ENCODE results near the gene CELSR1.

Gene CELSR1

DNA sequence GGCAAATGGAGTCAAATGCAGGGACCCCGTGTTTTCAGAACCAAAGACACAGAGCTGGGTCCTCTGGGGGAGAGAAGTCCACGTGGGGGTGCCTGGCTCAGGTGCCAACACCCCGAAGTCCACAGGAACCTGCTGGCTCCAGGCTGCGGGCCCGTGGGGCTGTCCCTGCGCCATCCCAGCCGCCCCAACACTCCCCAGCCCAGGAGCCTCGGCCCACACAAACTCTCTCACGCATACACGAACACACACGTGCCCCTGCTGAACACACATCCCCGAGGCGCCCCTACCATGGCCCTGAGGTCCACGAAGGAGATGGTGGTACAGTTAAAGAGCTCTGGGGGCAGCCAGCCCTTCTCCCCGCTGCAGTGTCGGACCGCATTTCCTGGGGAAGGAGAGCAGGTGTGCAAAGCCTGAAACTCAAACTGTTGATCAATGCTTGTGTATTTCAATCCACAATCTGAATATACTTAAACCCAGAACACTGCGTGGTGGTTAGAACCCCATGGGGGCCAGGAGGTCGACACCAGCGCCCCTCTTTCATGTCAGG is 147.2 kb downstream of the CELSR1 start:
- DNase-seq (ENCODE audit: low read depth, low spot score): no peak
- H3K27ac ChIP-seq: peak overlapping the region; percentile 46

DNA sequence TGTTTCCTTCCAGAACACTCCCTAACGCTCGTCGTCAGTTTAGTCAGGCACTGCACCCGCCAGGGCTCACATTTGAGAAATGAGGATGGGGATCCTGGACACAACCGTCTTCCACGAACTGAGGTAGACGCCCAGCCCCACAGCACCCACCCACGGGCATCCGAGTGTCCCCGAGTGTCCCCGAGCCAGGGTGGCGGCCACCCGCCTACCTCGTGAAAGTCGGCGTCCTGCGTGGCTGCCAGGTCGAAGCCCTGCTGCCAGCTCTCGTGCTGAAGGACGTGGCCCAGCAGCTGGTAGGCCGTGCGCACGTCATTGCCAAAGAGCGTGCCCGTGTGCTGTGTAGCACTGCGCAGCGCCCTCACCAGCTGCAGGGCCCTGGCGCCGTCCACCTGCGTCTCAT is 148.3 kb downstream of the CELSR1 start:
- DNase-seq (ENCODE audit: low read depth, low spot score): no peak
- H3K27ac ChIP-seq: no peak overlapping the region

DNA sequence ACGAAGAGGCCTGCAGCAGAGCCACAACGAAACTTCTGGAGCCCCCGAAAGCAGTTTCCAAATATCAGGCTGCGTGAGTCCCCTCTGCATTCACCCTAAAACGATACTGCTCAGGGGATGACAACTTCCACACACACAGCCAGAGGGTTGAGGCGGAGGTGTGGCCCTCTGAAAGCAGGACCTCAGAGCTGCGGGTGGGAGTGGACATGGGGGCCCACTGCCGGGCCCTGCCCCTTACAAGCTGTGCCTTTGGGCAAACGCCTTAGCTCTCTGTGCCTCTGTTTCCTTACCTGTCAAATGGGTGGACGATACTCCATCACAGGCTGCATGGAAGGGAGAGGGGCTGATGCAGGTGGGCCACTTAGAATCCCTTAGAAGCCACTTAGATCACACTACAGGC is 148.8 kb downstream of the CELSR1 start:
- no peak for DNase-seq (ENCODE audit: low read depth, low spot score)
- H3K27ac ChIP-seq: no peak overlapping the region

DNA sequence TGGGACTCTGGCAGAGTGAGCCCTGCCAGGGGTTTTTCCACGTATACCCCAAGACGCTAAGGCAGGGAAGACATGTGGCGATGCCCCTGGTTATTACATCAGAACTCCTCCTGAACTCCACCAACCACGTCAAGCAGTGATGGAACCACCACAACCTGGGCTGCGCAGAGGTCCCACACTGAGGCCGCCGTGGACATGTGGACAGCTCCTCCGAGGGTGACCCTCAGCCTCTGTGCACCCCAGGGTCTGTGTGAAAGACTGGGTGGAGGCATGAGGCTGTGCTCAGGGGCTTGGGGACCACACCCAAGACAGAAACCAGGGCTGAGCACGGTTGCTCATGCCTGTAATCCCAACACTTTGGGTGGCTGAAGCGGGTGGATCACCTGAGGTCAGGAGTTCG is 149.7 kb downstream of the CELSR1 start:
- no peak for DNase-seq (ENCODE audit: low read depth, low spot score)
- no peak overlapping the region for H3K27ac ChIP-seq

GRCh38 chr22:46386312-46386711 is 151.1 kb downstream of the CELSR1 start:
- no peak overlapping the region for H3K27ac ChIP-seq
- no peak for DNase-seq (ENCODE audit: low read depth, low spot score)

DNA sequence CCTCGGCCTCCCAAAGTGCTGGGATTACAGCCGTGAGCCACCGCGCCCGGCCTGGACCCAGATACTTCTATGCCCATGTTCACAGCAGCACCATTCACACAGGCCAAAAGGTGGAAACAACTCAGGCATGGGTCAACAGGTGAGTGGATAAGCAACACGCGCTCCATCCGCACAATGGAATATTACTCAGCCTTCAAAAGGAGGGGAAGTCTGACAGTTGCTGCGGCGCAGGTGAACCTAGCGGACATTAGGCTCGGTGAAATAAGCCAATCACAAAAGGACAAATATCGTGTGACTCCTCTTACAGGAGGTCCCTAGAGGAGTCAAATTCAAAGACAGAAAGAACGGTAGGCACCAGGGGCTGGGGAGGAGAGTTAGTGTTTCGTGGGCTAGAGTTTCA is 154.9 kb downstream of the CELSR1 start:
- no peak overlapping the region for H3K27ac ChIP-seq
- no peak for DNase-seq (ENCODE audit: low read depth, low spot score)

- no peak for DNase-seq (ENCODE audit: low read depth, low spot score)
- no peak overlapping the region for H3K27ac ChIP-seq
Measured at GRCh38 chr22:46381731-46382130, 155.7 kb downstream of the CELSR1 start.

DNA sequence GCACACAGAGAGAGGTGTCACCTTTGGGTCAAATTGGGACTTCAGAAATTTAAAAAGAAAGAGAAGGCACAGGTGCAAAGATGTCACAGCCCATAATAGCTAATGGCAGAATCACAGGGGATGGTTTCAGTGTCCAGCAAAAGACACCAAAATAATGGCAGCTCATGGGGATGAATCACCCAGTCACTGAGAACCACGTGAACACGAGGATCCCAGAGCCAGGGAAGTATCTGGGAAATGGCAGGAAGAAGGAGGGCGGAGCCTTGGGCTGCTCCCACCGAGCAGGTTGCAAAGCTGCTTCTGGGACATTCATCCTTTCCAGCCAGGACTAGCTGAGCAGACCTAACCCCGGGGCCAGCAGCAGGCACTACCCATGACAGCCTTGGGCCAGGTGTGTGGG is 156.3 kb downstream of the CELSR1 start:
- no peak for DNase-seq (ENCODE audit: low read depth, low spot score)

DNA sequence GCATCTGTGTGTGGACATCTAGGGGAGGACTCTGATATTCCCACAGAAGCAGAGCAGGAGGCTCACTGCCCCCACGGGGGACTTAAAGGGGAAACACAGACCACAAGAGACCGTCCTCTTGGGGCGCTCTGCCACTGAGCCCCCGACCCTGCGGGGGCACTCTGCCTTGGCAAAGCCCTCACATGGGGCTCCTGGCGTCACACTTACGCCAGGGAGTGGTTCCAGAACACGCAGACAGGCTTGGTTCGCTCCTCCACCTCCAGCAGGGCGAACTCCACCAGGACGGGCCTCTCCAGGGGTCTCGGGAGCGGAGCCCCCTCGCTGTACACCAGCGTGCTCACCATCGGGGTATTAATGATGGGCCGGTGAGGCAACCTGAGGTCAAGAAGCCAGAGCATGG is 156.8 kb downstream of the CELSR1 start:
- DNase-seq (ENCODE audit: low read depth, low spot score): no peak

More for the DNA sequence above, 156.3 kb downstream of the CELSR1 start:
- no peak overlapping the region for H3K27ac ChIP-seq

GRCh38 chr22:46380069-46380468 is 157.4 kb downstream of the CELSR1 start:
- no peak for DNase-seq (ENCODE audit: low read depth, low spot score)
- no peak overlapping the region for H3K27ac ChIP-seq

More for the DNA sequence above, 156.8 kb downstream of the CELSR1 start:
- no peak overlapping the region for H3K27ac ChIP-seq

- no peak for DNase-seq (ENCODE audit: low read depth, low spot score)
- no peak overlapping the region for H3K27ac ChIP-seq
Measured at GRCh38 chr22:46379066-46379930, 158.1 kb downstream of the CELSR1 start.

DNA sequence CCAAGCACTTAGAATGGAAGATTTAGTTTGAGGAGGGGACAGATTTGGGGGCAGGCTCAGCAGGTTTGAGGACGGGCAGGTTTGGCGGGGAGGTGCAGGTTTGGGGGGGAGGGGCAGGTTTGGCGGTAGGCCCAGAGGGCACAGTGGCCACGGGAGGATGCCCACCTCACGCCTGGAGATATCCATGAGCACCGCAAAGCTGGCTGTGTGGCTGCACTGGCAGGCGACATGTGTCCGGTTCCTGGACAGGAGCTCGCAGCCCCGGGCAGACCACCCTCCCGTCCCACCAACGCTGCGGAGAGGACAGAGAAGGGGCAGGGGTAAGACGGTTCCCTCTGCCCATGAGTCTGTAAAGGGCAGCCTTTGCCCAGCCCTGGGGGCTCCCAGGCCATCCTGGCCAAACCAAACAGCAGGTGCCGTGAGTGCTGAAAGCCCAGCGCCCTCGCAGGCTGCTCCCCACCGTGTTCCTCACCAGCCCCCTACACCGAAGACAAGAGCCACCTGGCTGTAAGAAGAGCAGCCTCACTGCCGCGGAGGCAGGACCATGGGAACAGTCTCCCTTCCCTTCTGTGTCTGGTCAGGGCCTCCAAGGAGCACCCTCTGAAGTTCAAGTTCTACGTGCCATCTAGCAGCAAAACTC is 158.9 kb downstream of the CELSR1 start:
- peak overlapping the region; percentile 28 for H3K27ac ChIP-seq
- DNase-seq (ENCODE audit: low read depth, low spot score): no peak

GRCh38 chr22:46377525-46378425 is 159.6 kb downstream of the CELSR1 start:
- no peak for DNase-seq (ENCODE audit: low read depth, low spot score)
- peak overlapping the region; percentile 28 for H3K27ac ChIP-seq

- DNase-seq (ENCODE audit: low read depth, low spot score): no peak
- H3K27ac ChIP-seq: peak overlapping the region; percentile 28
Measured at GRCh38 chr22:46376908-46377524, 160.4 kb downstream of the CELSR1 start.

DNA sequence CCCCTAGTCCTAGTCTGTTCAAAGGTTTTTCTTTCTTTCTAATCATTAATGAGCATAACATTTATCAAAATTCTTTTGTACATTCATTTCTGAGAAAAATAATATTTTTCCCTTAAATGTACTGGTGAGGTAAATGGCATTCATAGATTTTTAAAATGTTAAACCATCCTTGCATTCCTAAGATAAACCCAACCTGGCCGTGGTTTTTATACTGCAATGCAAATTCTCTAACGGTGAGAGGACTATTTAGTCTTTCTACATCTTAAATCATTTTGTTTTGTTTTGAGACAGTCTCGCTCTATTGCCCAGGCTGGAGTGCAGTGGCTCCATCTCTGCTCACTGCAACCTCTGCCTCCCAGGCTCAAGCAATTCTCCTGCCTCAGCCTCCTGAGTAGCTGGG is 161.3 kb downstream of the CELSR1 start:
- H3K27ac ChIP-seq: no peak overlapping the region
- DNase-seq (ENCODE audit: low read depth, low spot score): no peak

GRCh38 chr22:46374663-46375474 is 162.6 kb downstream of the CELSR1 start:
- peak; percentile 65 for DNase-seq (ENCODE audit: low read depth, low spot score)
- H3K27ac ChIP-seq: no peak overlapping the region

DNA sequence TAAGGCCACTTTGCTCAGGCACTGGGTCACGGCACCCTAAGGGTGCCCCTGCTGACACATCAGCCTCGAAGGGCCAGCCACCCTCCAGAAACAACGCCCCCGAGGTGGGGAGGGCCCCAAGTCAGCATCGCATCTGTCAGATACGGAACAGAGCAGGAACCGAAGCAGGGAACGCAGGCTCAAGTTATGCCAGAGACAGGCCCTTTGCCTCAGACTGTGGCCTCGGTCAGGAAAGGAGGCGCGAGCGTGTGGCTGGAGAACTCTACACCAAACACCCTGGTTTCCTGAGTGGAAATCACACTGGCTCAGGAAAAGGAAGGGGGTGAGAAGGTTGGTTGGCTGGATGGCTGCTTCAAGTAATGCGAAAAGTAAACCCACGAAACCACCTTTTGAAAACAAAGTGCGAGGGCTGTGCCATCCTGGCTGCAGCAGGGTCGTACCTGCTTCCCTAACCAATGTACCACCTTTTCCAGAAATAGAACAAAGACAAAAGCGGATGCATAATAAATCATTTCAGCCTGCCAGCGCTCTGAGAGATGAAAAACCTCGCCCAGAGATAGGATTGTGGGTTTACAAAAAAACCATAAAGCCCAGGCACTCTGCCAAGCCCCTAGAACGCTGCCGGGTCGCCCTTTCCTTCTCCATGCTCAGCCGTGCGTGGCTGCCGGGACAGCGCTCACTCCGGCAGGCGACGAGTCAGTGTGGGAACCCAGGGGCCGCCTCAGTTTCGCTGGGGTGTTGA is 163.3 kb downstream of the CELSR1 start:
- no peak for DNase-seq (ENCODE audit: low read depth, low spot score)
- H3K27ac ChIP-seq: no peak overlapping the region

DNA sequence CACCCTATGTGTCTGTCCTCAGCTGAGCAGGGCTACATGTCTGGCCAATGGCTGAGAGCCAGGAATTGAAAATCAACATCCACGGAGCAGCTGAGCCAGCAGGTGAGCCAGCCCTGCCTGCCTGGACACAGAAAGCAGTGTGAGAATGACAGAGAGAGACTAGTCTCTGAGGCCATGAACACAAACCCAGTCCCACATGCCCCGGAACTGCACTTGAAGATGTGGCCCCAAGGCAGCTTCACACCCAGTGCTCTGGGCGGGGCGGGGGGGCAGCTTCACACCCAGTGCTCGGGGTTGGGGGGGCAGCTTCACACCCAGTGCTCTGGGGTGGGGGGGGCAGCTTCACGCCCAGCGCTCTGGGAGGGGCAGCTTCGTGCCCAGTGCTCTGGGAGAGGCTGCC is 164.3 kb downstream of the CELSR1 start:
- no peak overlapping the region for H3K27ac ChIP-seq
- no peak for DNase-seq (ENCODE audit: low read depth, low spot score)
